Lower leg skin (tissue), 3 donors: ENCODE data around the gene GNB5.

Experiments used
- CTCF ChIP-seq, 3 donors: fragments of 450-650 bp; IDR thresholded peaks; one replicate each; pipeline ENCODE4 v1.5.1; 2016; ENCODE audit warnings: antibody characterized with exemption in 3 of 3, mild to moderate bottlenecking in 3 of 3, moderate library complexity in 2 of 3
- POLR2A ChIP-seq, 2 donors: fragments of 450-650 bp; IDR thresholded peaks; one replicate each; pipeline ENCODE4 v1.6.1; 2016 to 2017; ENCODE audit warnings: antibody characterized with exemption in 2 of 2, mild to moderate bottlenecking in 1 of 2, moderate library complexity in 1 of 2

- no peak for TF ChIP-seq CTCF (IDR thresholded peaks at IDR 0.05)
- peak in 1 of 2 donors; percentile 9 for TF ChIP-seq POLR2A (IDR thresholded peaks at IDR 0.05)
Observed at GRCh38 chr15:52179278-52180195, 11.7 kb downstream of the GNB5 start.
